ENCODE data around the gene CABLES1.
"Not testable (repeated sequence)": the region's sequence is repeated elsewhere in the genome, so short reads cannot be mapped to it uniquely, and the experiment has no call there.

Gene CABLES1

DNA sequence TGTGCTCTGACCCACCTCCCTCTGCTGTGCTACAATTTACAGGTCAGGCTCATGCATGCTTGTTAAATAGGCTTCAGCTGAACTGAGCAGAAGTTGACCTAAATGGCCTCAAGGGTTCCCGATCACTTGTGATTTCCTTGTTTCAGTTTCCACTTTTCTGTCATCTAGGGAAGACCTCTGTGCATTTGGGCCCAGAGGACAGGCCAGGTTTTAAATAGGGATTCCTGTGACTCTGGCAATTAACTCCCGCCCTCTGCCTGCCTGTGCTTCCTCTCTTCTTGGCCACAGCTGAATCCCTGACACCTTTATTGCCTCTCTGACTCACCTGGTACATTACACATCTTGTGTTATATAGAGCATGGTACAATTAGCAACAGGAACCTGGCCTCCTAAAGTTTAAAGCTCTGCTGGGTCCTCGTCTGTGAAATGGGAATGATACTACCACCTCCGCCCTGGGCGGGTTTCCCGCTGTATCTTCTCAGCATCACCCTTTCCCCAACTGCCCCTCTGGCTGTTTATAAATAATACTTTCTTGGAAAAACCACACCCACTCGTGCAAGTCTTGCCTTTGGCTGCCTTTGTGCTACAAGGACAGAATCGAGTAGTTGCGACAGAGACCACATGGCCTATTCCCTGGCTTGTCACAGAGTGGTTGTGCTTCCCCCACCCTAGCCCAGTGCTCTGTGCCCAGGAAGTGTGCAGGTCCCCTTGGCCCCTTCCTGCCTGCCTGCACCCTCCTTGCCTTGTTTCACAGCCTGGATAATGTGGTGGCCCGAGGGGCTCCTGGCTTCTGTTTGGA lies 7.9 kb downstream of the CABLES1 start:
- no peak for DNase-seq

- DNase-seq = no peak
Measured at GRCh38 chr18:23143815-23144261, 8.6 kb downstream of the CABLES1 start.

GRCh38 chr18:23144640-23145039 lies 9.4 kb downstream of the CABLES1 start:
- DNase-seq = no peak

- no peak for DNase-seq
Measured at GRCh38 chr18:23145621-23146020, 10.3 kb downstream of the CABLES1 start.

DNA sequence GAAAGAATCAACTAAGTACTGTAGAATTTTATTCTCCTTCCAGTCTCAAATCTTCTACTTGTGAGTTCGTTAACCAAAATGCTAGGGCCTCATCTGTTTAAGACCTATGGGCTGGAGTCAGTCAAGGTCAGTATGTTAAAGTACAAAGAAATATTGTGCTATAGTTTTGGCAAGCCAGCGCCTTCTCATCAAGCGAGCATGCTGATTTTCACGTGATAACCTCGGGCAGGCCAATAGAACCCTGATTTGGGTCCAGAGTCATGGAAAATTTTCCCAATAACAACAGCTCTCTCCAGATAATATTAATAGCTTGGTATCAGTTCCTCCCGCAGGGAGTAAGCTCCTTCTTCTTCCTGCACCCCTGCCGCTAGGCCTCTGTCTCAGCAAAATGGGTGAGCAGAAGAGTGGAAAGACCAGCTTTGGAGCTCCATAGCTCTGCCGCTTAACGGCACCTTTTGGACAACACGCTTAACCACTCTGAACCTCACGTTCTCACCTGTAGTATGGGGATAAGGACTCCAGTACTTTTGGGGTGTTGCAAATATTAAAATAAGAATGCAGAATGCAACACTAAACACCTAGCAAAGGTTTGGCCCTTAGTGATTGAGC lies 11.7 kb downstream of the CABLES1 start:
- DNase-seq = no peak

GRCh38 chr18:23148382-23148781 lies 13.1 kb downstream of the CABLES1 start:
- no peak for DNase-seq

DNA sequence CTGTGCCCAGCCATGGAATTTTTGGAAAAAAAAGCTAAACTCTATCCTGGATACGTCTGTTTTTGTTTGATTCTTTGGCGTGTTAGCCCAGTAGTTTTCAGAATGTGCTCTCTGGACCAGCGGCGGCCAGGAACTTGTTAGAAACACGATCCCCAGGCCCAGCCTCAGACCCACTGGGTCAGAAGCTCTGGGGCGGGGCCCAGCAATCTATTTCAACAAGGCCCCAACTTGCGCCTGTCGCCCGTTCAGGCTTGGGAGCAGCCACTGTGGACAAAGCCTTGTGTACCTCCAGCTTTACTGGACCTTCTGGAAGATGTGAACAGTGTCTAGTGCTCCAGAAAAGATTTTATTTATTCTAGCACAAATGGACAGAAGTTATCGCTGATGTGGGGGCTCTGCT lies 14.3 kb downstream of the CABLES1 start:
- no peak for DNase-seq

DNA sequence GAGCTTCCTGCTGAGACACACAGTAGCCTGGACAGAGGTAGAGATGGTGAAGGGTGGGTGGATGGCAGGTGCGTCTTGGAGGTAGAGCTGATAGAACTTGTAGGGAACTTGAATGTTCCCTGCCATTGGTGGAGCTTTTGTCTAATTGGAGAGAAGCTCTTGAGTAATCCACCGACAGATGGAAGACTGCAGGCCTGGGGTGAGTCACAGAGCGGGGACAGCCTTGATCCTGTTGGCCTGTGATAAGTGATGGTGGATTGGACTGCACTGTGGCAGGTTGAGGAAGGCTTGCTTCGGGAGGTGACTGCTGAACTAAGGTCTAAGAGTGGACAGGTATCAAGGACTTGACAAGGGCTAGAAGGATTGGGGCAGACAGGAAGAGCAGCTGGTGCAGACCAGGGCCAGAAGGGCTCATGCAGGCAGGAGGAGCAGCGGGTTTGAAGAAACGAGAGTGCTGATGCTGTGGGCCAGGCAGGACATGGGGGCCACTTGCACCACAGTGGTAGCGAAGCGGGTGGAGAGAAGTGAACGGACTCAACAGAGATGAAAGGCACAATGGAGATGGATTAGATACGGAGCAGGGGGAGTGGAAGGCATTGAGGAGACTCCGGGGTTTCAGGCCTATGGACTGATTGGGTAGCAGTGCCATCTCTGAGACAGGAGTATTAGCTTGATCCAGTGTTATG lies 16.3 kb downstream of the CABLES1 start:
- DNase-seq = no peak

DNA sequence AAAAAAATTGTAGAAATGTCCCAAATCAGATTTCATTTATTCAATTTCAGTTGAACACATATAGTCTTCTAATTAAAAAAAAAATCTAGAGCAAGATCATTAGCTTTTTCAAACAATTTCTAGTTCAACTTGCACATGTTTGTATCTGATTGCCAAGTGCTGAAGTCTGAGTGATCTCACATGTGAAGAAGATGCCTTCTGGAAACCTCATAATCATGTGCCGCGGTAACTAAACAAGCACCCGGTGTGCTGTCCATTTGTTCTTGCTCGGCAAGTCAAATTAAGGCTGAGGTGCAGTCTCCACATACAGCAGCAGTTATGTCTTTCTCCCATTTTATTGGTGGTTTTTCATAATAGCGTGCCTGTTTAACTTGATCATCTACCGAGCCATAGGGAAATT lies 18.7 kb downstream of the CABLES1 start:
- DNase-seq = no peak

DNA sequence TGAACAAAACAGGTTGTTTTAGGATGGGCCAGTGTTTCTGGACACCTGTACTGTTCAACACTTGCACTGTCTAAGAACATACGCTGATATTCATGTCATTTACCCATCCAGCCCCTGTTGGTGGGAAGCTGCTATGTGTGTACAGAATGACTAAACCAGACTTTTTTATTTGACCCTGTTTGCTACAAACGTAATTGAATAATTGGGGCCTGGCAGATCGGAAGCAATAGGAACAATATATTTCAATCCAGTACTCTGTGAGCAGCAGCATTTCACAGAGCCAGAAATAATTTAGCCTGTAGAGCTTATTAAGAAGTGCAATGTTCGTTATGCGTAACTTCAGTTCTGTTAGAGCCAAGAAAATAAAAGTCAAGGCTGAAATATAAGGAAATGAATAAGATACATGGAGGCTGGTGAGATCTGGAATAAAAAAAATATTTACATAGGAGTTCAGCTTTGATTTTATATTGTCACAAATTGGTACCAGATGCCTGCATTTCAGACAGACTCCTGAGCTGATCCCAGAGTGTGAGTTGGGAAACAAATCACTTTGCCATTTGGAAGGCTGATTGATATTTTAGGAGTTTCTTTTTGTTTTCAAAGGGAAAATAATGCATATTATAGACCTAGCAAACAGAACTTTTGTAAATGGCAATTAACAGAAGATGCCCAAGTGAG lies 19.7 kb downstream of the CABLES1 start:
- DNase-seq = no peak

GRCh38 chr18:23155537-23155936 lies 20.3 kb downstream of the CABLES1 start:
- no peak for DNase-seq

DNA sequence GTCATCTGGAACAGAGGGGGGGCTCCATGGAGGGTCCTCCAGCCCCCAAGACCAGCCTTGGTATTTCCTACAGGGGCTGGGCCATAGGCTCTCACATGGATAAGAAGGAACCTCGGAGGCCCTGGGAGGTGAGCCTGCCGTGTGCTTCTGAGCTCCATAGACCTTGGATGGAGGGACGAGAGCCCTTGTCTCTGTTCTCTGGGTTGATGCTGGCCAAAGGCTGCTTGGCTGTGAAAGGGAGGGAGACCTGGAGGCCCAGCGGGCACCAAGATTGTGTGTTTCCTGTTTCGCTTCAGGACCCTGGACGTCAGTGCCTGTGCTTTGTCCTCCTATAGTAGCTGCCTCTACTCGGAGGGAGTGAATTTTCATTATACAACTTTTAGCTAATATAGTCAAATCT lies 20.8 kb downstream of the CABLES1 start:
- no peak for DNase-seq

GRCh38 chr18:23158058-23158457 lies 22.8 kb downstream of the CABLES1 start:
- no peak for DNase-seq

DNA sequence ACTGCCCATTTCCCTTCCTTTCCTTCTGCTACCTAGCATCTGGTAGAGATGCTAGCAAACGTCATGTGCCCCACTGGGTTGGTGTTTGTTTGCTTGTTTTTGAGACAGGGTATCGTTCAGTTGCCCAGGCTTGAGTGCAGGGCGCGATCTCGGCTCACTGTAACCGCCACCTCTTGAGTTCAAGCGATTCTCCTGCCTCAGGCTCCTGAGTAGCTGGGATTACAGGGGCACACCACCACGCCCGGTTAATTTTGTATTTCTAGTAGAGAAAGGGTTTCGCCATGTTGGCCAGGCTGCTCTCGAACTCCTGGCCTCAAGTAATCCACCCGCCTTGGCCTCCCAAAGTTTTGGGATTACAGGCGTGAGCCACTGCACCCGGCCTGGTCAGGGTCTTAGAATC lies 23.6 kb downstream of the CABLES1 start:
- not testable (repeated sequence) for DNase-seq

GRCh38 chr18:23159344-23159743 lies 24.1 kb downstream of the CABLES1 start:
- no peak for DNase-seq

GRCh38 chr18:23162473-23162872 lies 27.2 kb downstream of the CABLES1 start:
- no peak for DNase-seq

DNA sequence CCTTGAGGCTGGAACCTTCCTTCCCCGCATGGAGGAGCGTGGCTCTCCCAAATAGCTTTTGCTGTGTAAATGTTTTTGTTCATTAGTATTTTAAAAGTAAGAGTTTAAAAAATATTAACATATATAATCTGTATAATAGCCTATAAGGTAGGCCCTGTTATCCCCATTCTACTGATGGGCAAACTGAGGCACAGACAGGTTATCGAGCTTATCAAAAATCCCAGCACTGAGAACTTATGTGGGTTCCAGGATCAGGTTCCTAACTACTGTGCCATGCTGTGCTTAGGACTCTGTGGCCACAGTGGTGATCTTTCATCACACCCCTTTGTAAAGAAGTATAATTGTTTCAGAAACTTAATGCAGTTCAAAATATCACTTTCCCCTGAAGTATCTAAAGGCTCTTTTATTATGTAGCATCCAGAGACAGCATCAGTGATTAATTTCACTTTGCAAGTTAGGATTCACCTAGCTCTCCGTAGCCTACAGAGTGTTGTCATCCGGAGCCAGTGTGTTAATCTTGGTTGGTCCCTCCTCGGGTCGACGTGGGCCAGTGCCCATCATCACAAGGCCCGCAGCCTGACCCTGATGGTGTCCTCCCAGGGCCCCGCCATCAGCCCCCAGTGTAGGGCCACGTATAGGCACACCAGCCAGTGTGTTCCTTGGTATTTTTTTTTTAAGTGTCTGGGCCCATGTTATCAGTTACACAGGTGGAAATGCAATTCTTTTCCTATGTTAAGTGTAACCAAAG lies 28.7 kb downstream of the CABLES1 start:
- DNase-seq = no peak

DNA sequence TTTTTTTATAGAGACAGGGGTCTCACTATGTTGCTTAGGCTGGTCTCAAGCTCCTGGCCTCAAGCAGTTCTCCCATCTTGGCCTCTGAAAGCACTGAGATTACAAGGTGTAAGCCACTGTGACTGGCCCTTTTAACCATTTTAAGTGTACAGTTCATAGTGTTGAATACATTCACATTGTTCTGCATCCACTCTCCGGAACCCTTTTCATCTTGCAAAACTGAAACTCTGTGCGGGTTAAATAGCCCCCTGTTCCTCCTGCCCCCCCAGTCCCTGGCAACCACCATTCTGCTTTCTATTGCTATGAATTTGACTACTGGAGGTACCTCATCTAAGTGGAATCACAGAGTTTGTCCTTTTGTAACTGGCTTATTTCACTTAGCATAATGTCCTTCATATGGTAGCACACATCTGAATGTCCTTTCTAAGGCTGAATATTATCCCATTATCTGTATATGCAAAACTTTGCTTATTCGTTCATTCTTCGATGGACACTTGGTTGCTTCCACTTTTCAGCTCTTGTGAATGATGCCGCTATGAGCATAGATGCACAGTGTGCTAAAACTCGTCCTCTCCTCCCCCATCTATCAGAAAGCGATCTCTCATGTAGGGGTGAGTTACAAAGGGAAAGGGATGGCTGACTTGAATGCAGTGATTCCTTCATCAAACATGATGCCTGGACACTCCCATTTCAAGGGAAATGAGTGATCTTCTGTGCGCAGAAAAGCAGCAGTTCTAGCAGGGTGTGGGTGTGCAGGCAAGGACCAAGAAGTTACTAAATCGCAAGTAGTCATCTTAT lies 30.2 kb downstream of the CABLES1 start:
- DNase-seq = no peak

- no peak for DNase-seq
Measured at GRCh38 chr18:23166891-23167541, 31.7 kb downstream of the CABLES1 start.

GRCh38 chr18:23169673-23170044 lies 34.4 kb downstream of the CABLES1 start:
- no peak for DNase-seq

DNA sequence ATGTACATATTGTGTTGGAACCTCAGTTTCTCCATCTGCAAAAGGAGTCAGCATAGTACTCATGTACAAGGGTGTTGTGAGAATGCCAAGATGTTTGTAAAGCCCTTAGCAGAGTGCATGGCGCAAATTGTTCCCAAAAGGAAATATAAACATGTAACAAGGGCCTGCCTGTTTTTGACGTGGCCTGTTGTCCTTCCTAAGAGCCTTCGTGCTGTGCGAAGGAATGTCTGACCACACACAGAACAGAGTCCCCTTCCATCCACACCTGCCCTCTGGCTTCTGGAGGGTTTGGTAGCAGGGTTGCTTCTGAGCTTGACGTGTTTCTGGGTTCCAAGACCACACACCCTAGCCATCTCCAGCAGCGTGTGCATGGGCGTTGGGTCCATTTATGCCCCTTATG lies 34.9 kb downstream of the CABLES1 start:
- no peak for DNase-seq
